CD4-positive, alpha-beta T cell treated with Interleukin-10 for 1 hour (primary cell): ENCODE measurements around the gene ARF1.

Experiments
- DNase-seq: peaks from one replicate; pipeline ENCODE4 v3.0.0-alpha.2; 2020

ARF1 gene

GRCh38 chr1:228131766-228132165 lies 49.3 kb downstream of the ARF1 start:
- DNase-seq, result no peak

- DNase-seq, result no peak
Measured at GRCh38 chr1:228134591-228134990, 52.1 kb downstream of the ARF1 start.

- DNase-seq, result peak; percentile 34
Measured at GRCh38 chr1:228136901-228137300, 54.4 kb downstream of the ARF1 start.

GRCh38 chr1:228139406-228139930 lies 57.0 kb downstream of the ARF1 start:
- DNase-seq, result no peak

GRCh38 chr1:228139931-228140723 lies 57.6 kb downstream of the ARF1 start, which contains the start of gene GUK1:
GUK1 (plus strand) TSS chr1:228140279; CDS start chr1:228140303, 24 bp downstream.
- DNase-seq, result peak; percentile 100

- DNase-seq, result no peak
Measured at GRCh38 chr1:228140724-228141225, 58.3 kb downstream of the ARF1 start.

- DNase-seq, result peak; percentile 44
Measured at GRCh38 chr1:228141226-228142044, 58.9 kb downstream of the ARF1 start.

GRCh38 chr1:228142155-228142691 lies 59.7 kb downstream of the ARF1 start:
- peak; percentile 21 for DNase-seq

- DNase-seq, result no peak
Measured at GRCh38 chr1:228142701-228143136, 60.2 kb downstream of the ARF1 start.

- DNase-seq, result no peak
Measured at GRCh38 chr1:228143480-228144192, 61.1 kb downstream of the ARF1 start.

GRCh38 chr1:228144193-228144992 lies 61.9 kb downstream of the ARF1 start:
- no peak for DNase-seq

GRCh38 chr1:228144993-228145343 lies 62.5 kb downstream of the ARF1 start:
- no peak for DNase-seq

GRCh38 chr1:228145463-228146416 lies 63.2 kb downstream of the ARF1 start:
- no peak for DNase-seq

GRCh38 chr1:228146417-228147150 lies 64.1 kb downstream of the ARF1 start:
- no peak for DNase-seq

GRCh38 chr1:228147151-228147693 lies 64.7 kb downstream of the ARF1 start:
- DNase-seq, result no peak

- DNase-seq, result no peak
Measured at GRCh38 chr1:228147768-228148167, 65.3 kb downstream of the ARF1 start.

GRCh38 chr1:228148196-228148861 lies 65.8 kb downstream of the ARF1 start:
- DNase-seq, result no peak
